Panc1 (cell line): ENCODE measurements around the gene STX5. TPM values are rescaled to one million over a fixed set of nuclear protein-coding genes. Genes with fewer than 3 reads are reported as not detected.

Source experiments
- ATAC-seq: fragments of 200-7000 bp; cut with Tn5 transposase; 2 replicates; pipeline ENCODE4 v1.9.1; 2020; ENCODE audit warnings: mild to moderate bottlenecking, moderate library complexity
- BruUV-seq: library from RNA; stranded (reverse); fragments of 400-500 nt; replicated peaks from 2 replicates; lab custom pipeline; 2021; lab: Mats Ljungman, UMichigan
- CTCF ChIA-PET: fragments of 300-600 bp; sonication (Branson Sonifier 250); formaldehyde crosslinking; loops from one replicate; lab custom pipeline; 2022; ENCODE audit warnings: antibody characterized with exemption; lab: Charles Lee
- POLR2A ChIA-PET: fragments of 300-600 bp; sonication (Branson Sonifier 250); formaldehyde crosslinking; loops from one replicate; lab custom pipeline; 2022; ENCODE audit warnings: antibody characterized with exemption; lab: Charles Lee
- DNase-seq: peaks from one replicate; pipeline ENCODE4 v3.0.0-alpha.2; 2010; ENCODE audit warnings: low read depth, low spot score
- H3K27ac ChIP-seq: 2 replicates; pipeline ENCODE4 v1.5.1; 2011; ENCODE audit warnings: mild to moderate bottlenecking, low read length, inconsistent platforms
- H3K27me3 ChIP-seq: fragments of 200-500 bp; sonication (Bioruptor generic); 2 replicates; pipeline ENCODE4 v1.6.0; 2014; ENCODE audit warnings: low read length, inconsistent platforms; ENCODE audit not compliant: control insufficient read depth, insufficient read depth
- H3K36me3 ChIP-seq: fragments of 200-500 bp; sonication (Bioruptor generic); 2 replicates; pipeline ENCODE4 v1.5.1; 2014; ENCODE audit warnings: inconsistent platforms, mild to moderate bottlenecking, low read length, moderate library complexity; ENCODE audit not compliant: control insufficient read depth, insufficient read depth
- H3K4me1 ChIP-seq: 2 replicates; pipeline ENCODE4 v1.5.1; 2011; ENCODE audit warnings: inconsistent platforms, mild to moderate bottlenecking, low read length, moderate library complexity; ENCODE audit not compliant: control insufficient read depth, insufficient read depth
- H3K4me3 ChIP-seq, 2 experiments: 2 replicates each; pipeline ENCODE4 v1.5.1; 2011 to 2012; ENCODE audit warnings: low read depth in 2 of 2, low read length in 2 of 2, mild to moderate bottlenecking in 2 of 2, inconsistent platforms in 1 of 2, moderate library complexity in 1 of 2
- H3K9me3 ChIP-seq: fragments of 200-500 bp; sonication (Bioruptor generic); 2 replicates; pipeline ENCODE4 v1.5.1; 2014; ENCODE audit warnings: low read depth, mild to moderate bottlenecking, inconsistent platforms, low read length, moderate library complexity; ENCODE audit not compliant: control insufficient read depth, insufficient read depth
- POLR2AphosphoS5 ChIP-seq: IDR thresholded peaks from 2 replicates; pipeline ENCODE4 v1.6.1; 2012; ENCODE audit warnings: mild to moderate bottlenecking, low read depth, low read length, moderate library complexity
- SIN3A ChIP-seq: IDR thresholded peaks from 2 replicates; pipeline ENCODE4 v1.6.1; 2012; ENCODE audit warnings: low read depth, mild to moderate bottlenecking, low read length, moderate library complexity, borderline replicate concordance; ENCODE audit not compliant: insufficient read depth
- TCF7L2 ChIP-seq: IDR thresholded peaks from 2 replicates; pipeline ENCODE4 v1.6.1; 2011; ENCODE audit warnings: mild to moderate bottlenecking, low read depth, low read length, inconsistent platforms
- in situ Hi-C: cut with HindIII; loops from 2 replicates; pipeline ENCODE4 v1.10.0; 2016; ENCODE audit warnings: low sequenced_read_pairs, low pct_unique_long_range_greater_than_20kb
- intact Hi-C: fragments of 100-400 bp; cut with micrococcal nuclease; formaldehyde crosslinking; loops from one replicate; pipeline ENCODE4 v1.10.0; 2022; ENCODE audit not compliant: unreplicated experiment
- total RNA-seq: library from RNA; stranded (reverse); gene quantifications from one replicate; pipeline ENCODE4 v1.2.1, GENCODE V29; 2021; ENCODE audit not compliant: unreplicated experiment
- TF ChIP-seq, protein P1 (sequence below): fragments of 450-650 bp; IDR thresholded peaks from 2 replicates; pipeline ENCODE4 v1.5.1; 2017; ENCODE audit warnings: mild to moderate bottlenecking
- TF ChIP-seq, protein P2 (sequence below), 2 experiments: IDR thresholded peaks; 2 replicates each; pipeline ENCODE4 v1.6.1; 2011 to 2012; ENCODE audit warnings: low read depth in 2 of 2, control low read depth in 1 of 2, low read length in 1 of 2, mild to moderate bottlenecking in 1 of 2, moderate library complexity in 1 of 2; ENCODE audit not compliant: insufficient read depth in 1 of 2

STX5 gene
- total RNA-seq, 1 experiment from 2014 or later = 31.4 TPM

- no peak for TF ChIP-seq SIN3A
- TF ChIP-seq, protein P1, sequence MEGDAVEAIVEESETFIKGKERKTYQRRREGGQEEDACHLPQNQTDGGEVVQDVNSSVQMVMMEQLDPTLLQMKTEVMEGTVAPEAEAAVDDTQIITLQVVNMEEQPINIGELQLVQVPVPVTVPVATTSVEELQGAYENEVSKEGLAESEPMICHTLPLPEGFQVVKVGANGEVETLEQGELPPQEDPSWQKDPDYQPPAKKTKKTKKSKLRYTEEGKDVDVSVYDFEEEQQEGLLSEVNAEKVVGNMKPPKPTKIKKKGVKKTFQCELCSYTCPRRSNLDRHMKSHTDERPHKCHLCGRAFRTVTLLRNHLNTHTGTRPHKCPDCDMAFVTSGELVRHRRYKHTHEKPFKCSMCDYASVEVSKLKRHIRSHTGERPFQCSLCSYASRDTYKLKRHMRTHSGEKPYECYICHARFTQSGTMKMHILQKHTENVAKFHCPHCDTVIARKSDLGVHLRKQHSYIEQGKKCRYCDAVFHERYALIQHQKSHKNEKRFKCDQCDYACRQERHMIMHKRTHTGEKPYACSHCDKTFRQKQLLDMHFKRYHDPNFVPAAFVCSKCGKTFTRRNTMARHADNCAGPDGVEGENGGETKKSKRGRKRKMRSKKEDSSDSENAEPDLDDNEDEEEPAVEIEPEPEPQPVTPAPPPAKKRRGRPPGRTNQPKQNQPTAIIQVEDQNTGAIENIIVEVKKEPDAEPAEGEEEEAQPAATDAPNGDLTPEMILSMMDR = no peak
- no peak overlapping the region for H3K27ac ChIP-seq
- in situ Hi-C loops (no loop called here), intact Hi-C loops (no loop called here)
- H3K4me1 ChIP-seq = peaks cover 8% of the 10 kb centered on the region
- no peak overlapping the region for H3K4me3 ChIP-seq
- no TSS peak for BruUV-seq
- POLR2A ChIA-PET = no interaction called here
- no peaks in the 10 kb centered on the region for H3K36me3 ChIP-seq
- no peak for ATAC-seq
- H3K9me3 ChIP-seq = no peaks in the 10 kb centered on the region
- no peaks in the 10 kb centered on the region for H3K27me3 ChIP-seq
- no peak for DNase-seq
- CTCF ChIA-PET = interaction anchor here (1.2 kb wide), 1 partner anchor 12 kb away, joined by 4 read pairs; no protein-coding TSS in a partner anchor
These were observed 57.4 kb downstream of the STX5 start for GRCh38 chr11:62774407-62774806.

- H3K4me3 ChIP-seq = peak within 1 kb of the TSS; percentile 72 to 73
- BruUV-seq = TSS peak; percentile 57
- H3K27ac ChIP-seq = peak within 1 kb of the TSS; percentile 95
- in situ Hi-C loops = no loop called here
- peaks cover 8% of the 10 kb centered on the region for H3K4me1 ChIP-seq
- CTCF ChIA-PET = interaction anchor here (0.9 to 1.5 kb wide), 3 partner anchors 15 to 44 kb away, joined by 4 to 6 read pairs (median 4); partner anchors contain the start of genes HNRNPUL2 and ZBTB3
- H3K36me3 ChIP-seq = peaks cover 3% of the 10 kb centered on the region
- no peaks in the 10 kb centered on the region for H3K9me3 ChIP-seq
- TF ChIP-seq POLR2AphosphoS5 (peak; percentile 84), SIN3A (peak; percentile 89; the same call in 1 of the 2 replicates), TCF7L2 (no peak)
- TF ChIP-seq, protein P2, sequence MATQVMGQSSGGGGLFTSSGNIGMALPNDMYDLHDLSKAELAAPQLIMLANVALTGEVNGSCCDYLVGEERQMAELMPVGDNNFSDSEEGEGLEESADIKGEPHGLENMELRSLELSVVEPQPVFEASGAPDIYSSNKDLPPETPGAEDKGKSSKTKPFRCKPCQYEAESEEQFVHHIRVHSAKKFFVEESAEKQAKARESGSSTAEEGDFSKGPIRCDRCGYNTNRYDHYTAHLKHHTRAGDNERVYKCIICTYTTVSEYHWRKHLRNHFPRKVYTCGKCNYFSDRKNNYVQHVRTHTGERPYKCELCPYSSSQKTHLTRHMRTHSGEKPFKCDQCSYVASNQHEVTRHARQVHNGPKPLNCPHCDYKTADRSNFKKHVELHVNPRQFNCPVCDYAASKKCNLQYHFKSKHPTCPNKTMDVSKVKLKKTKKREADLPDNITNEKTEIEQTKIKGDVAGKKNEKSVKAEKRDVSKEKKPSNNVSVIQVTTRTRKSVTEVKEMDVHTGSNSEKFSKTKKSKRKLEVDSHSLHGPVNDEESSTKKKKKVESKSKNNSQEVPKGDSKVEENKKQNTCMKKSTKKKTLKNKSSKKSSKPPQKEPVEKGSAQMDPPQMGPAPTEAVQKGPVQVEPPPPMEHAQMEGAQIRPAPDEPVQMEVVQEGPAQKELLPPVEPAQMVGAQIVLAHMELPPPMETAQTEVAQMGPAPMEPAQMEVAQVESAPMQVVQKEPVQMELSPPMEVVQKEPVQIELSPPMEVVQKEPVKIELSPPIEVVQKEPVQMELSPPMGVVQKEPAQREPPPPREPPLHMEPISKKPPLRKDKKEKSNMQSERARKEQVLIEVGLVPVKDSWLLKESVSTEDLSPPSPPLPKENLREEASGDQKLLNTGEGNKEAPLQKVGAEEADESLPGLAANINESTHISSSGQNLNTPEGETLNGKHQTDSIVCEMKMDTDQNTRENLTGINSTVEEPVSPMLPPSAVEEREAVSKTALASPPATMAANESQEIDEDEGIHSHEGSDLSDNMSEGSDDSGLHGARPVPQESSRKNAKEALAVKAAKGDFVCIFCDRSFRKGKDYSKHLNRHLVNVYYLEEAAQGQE (IDR thresholded peaks at IDR 0.05; ENCODE audit: insufficient read depth in 1 of 2, low read depth in 2 of 2, low read length in 1 of 2) = no peak
- TF ChIP-seq, protein P1 = no peak
- peak; percentile 97 for ATAC-seq
- POLR2A ChIA-PET = interaction anchor here (0.6 kb wide), 2 partner anchors 44 to 101 kb away, joined by 3 to 4 read pairs; no protein-coding TSS in a partner anchor
- intact Hi-C loops = no loop called here
- peak; percentile 78 for DNase-seq
- no peaks in the 10 kb centered on the region for H3K27me3 ChIP-seq
These were observed 60.5 kb downstream of the STX5 start, which contains the start of gene TAF6L for GRCh38 chr11:62771144-62772021. TSS of gene TAF6L (plus strand) at chr11:62771396. CDS start at chr11:62775784, 4,388 bp downstream.
